ACC112 (cell line): ENCODE results near the gene IGLL5.

Source experiments
- H2AFZ ChIP-seq: fragments of 200-600 bp; sonication (generic); one replicate; pipeline ENCODE4 v1.6.0; 2017; ENCODE audit warnings: antibody characterized with exemption, low read length; ENCODE audit not compliant: unreplicated experiment
- H3K27ac ChIP-seq: fragments of 200-600 bp; sonication (generic); 2 replicates; pipeline ENCODE4 v1.5.1; 2014; ENCODE audit warnings: low read depth, mild to moderate bottlenecking, antibody characterized with exemption, low read length, moderate library complexity
- H3K27me3 ChIP-seq: fragments of 200-600 bp; sonication (generic); 2 replicates; pipeline ENCODE4 v1.6.1; 2014; ENCODE audit warnings: mild to moderate bottlenecking, antibody characterized with exemption, low read length, moderate library complexity, mixed read lengths; ENCODE audit not compliant: insufficient read depth
- H3K36me3 ChIP-seq: fragments of 200-600 bp; sonication (generic); 2 replicates; pipeline ENCODE4 v1.6.1; 2016; ENCODE audit warnings: mild to moderate bottlenecking, antibody characterized with exemption, low read length, moderate library complexity, mixed read lengths; ENCODE audit not compliant: insufficient read depth
- H3K4me1 ChIP-seq: fragments of 200-600 bp; sonication (generic); one replicate; pipeline ENCODE4 v1.6.1; 2016; ENCODE audit warnings: low read length, mixed read lengths; ENCODE audit not compliant: insufficient read depth, unreplicated experiment, control insufficient read depth
- H3K4me3 ChIP-seq: fragments of 200-600 bp; sonication (generic); 2 replicates; pipeline ENCODE4 v1.5.1; 2014; ENCODE audit warnings: mild to moderate bottlenecking, low read depth, low read length
- H3K79me2 ChIP-seq: fragments of 200-600 bp; sonication (generic); one replicate; pipeline ENCODE4 v1.6.0; 2016; ENCODE audit warnings: low read length; ENCODE audit not compliant: control insufficient read depth, unreplicated experiment, insufficient read depth

IGLL5 gene

DNA sequence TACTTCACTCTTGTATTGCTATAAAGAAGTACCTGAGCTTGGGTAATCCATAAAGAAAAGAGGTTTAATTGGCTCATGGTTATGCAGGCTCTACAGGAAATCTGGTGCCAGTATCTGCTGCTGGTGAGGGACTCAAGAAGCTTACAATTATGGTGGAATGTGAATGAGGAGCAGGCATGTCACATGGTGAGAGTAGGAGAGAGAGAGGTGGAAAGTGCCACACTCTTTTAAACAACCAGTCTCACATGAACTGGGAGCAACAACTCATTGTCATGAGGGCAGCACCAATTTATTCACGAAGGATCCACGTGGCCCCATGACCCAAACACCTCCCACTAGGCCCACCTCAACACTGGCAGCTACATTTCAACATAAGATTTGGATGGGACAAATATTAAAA is 24.6 kb upstream of the IGLL5 start:
- Histone ChIP-seq H3K27ac (no peak overlapping the region), H3K4me3 (no peak overlapping the region), H3K27me3 (peaks cover 56% of the 10 kb centered on the region), H3K79me2 (no peaks in the 10 kb centered on the region), H3K36me3 (no peaks in the 10 kb centered on the region), H2AFZ (no peak overlapping the region), H3K4me1 (no peaks in the 10 kb centered on the region)

DNA sequence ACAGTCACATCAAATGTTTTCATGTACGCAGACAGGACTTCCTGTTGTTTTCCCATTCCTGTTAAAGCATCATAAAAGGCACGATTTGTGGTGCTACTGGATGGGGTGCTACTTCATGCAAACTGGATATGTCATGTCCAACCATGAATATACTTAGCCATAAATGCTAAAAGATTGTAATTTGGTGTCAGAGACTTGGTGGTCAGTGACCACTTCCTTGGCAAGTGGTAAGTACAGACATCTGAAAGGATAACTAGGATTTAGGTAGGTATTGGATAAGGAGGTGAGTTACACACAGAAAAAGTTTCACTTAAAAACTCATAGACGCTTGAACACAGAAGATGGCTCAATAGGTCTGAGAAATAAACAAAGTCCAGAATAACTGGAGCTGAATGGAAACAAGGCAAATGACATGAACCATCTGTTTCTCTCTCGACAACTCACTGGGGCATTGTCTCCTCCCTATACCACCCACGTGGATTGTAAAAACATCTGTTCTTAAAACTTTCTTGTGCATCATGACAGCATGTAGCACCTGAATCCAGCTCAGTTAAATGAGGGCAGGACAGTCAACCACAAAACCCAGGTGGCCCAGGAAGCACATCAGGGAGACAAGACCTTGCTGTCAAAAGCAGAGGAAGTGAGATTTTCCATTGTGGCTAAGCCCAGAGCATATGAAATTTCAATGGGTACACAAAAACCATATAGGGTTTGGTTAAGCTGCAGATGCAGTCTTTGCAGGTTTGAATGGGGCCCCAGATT is 22.1 kb upstream of the IGLL5 start:
- no peak overlapping the region for H2AFZ ChIP-seq
- H3K79me2 ChIP-seq, result no peaks in the 10 kb centered on the region
- no peak overlapping the region for H3K27ac ChIP-seq
- no peak overlapping the region for H3K4me3 ChIP-seq
- H3K4me1 ChIP-seq, result no peaks in the 10 kb centered on the region
- peaks cover 59% of the 10 kb centered on the region for H3K27me3 ChIP-seq
- H3K36me3 ChIP-seq, result no peaks in the 10 kb centered on the region

DNA sequence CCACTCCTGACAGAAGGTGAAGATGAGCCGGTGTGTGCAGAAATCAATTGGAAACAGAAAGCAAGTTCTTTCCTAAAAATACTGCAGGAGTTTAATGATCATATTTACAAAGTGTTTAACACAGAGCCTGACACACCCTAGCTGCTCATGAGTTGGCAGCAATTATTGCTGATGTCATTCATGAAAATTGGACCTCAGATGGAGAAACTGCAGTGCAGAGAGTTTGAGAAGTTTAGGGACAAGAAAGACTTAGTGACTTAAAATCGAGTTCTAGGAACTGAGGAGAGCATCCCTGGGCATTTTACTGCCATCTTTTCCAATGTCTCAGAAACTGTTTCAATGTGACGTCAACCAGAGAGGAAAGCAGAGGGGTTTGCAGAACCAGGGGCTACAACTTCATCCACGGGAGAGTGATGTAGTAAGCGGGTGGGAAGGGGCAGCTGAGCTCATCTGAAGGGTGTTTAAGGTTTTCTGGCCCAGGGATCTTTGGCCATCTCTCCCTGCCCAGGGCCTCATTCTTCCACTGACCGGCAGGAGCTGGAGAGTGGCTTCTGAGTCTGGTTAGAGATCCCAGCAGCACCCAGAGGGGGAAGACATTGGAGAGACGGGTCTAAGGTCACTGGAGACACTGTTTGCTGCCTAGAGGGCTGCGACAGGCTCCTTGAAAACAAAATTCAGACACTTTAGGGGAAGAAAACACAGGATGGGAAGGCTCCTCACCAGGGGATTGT is 21.1 kb upstream of the IGLL5 start:
- Histone ChIP-seq H3K4me1 (no peaks in the 10 kb centered on the region), H3K27ac (no peak overlapping the region)

DNA sequence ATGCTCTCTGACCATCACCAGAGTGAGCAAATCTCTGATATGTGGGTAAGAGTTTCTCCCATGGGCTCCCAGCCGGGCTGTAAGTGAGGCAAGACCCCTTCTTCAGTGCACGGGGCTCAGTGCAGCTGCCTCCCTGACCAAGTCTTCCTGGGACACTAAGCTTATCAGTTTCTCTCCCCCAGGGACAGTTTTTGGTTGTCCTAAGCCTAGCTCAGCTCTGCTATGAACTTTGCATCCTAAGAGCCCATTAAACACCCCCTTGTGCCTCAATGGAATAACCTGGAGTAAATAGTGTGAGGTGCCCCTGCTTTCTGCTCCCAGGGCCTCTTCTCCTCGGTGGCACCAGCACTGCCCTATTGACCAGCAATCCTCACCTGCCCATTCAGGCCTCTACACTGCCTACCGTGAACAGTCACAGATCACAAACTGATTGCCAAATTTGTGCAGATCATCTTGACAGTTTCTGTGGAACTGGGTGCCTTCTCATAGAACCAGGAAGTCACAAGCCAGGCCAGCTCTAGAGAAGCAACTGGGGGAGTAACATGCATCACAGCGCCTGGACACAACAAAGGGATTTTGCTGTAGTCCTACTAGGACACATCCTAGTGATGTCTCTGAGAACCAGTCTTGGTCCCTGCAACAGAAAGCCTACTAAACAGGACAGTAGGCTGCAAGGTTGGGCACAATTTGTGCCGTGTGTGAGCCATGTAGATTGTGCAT is 19.5 kb upstream of the IGLL5 start:
- Histone ChIP-seq H3K36me3 (no peaks in the 10 kb centered on the region), H3K27me3 (peaks cover 55% of the 10 kb centered on the region), H3K79me2 (no peaks in the 10 kb centered on the region), H3K4me3 (no peak overlapping the region), H3K27ac (no peak overlapping the region), H2AFZ (no peak overlapping the region), H3K4me1 (no peaks in the 10 kb centered on the region)

More for the DNA sequence above, 21.1 kb upstream of the IGLL5 start:
- Histone ChIP-seq H3K4me3 (no peak overlapping the region), H2AFZ (no peak overlapping the region), H3K27me3 (peaks cover 57% of the 10 kb centered on the region), H3K79me2 (no peaks in the 10 kb centered on the region), H3K36me3 (no peaks in the 10 kb centered on the region)

DNA sequence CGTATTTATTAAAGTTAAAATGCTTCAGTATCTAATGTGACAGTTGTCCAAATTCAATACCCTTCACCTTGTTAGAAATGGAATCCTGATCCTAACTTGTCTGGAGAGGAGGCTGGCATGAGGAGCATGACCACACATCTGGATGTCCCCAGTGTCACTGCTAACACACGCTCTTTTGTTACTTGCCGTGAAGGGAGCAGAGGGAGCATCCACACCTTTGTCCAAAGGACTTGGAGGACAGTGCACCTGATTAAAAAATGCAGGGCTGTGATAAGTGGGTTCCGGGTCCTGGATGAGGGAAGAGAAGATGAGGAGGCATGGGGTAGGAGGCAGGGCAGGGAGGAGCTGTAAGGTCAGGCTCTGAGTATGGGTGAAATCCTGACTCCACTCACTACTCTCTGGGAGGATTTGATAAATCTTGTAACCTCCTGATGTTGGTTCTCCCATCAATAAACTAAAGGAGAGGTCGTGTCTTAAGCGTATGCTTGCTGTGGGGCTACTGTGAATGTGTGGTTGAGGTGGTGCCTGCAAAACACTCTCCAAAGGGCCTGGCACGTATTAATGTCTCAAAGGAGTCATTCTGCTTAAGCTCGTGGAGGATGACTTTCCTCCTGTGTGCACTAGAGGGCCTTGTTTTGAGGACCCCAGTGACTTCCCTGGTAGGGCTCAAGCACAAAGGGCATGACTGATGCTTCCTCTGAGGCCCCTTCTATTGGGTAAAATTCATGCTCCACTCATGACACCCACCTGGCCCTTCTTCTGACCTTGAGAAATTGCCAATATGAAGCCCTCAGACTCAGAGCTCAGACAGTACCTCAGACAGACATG is 16.8 kb upstream of the IGLL5 start:
- Histone ChIP-seq H3K27me3 (peaks cover 54% of the 10 kb centered on the region), H3K4me3 (no peak overlapping the region), H3K4me1 (no peaks in the 10 kb centered on the region), H2AFZ (no peak overlapping the region), H3K79me2 (no peaks in the 10 kb centered on the region), H3K36me3 (no peaks in the 10 kb centered on the region), H3K27ac (no peak overlapping the region)

DNA sequence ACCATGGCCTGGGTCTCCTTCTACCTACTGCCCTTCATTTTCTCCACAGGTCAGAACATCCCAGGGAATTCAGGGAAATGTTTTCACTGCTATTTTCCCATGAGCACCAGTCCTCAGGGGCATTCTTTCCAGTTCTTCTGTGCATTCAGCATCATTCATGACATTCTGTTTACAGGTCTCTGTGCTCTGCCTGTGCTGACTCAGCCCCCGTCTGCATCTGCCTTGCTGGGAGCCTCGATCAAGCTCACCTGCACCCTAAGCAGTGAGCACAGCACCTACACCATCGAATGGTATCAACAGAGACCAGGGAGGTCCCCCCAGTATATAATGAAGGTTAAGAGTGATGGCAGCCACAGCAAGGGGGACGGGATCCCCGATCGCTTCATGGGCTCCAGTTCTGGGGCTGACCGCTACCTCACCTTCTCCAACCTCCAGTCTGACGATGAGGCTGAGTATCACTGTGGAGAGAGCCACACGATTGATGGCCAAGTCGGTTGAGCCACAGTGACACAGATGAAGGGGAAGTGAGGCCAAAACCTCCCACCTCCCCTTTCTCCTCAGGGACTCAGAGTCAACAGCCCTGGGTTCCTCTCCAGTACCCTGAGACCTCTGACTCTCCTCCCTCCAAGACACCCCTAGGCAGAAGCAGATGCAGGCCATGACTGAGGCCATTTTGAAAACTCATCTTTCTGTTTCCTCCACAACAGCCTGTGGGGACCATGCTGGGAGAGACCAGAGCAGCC is 15.9 kb upstream of the IGLL5 start:
- no peak overlapping the region for H2AFZ ChIP-seq
- H3K27me3 ChIP-seq, result peaks cover 45% of the 10 kb centered on the region
- no peaks in the 10 kb centered on the region for H3K4me1 ChIP-seq
- no peaks in the 10 kb centered on the region for H3K36me3 ChIP-seq
- no peak overlapping the region for H3K27ac ChIP-seq
- H3K79me2 ChIP-seq, result no peaks in the 10 kb centered on the region
- H3K4me3 ChIP-seq, result no peak overlapping the region

DNA sequence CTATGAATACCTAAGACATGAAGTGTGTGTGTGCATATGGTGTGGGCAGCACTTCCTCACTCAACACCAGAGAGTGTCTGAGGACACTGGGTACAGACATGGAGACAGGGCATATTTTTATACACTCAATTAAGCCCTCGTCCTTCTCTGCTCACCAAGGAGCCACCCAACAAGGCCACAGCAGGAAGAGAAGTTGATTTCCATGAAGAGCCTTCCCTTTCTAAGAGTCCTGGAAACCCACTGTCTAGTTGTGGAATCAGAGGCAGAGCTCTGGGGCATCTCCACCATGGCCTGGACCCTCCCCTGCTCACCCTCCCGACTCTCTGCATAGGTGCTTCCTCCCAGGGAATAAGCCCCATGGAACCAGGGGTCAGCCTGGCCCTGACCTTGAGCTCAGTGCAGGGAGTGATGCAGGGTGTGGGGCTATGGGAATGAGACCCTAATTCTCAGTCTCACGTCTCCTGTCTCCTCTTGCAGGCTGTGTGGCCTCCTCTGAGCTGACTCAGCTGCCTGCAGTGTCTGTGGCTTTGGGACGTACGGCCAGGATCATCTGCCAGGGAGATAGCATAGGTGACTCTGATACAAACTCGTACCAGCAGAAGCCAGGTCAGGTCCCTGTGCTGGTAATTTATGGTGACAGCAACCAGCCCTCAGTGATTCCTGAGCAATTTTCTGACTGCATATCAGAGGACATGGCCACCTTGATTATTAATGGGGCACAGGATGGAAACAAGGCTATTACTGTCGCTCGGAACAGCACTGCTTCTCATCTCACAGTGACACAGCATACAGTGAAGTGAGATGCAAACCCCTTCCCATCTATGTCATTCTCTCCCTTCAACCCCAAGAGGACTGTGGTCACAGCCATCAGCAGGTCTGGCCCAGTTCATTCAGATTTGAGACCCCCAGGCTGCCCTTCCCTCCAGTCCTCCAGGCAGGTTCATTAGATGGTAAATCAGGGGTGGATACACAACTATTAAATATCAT is 14.6 kb upstream of the IGLL5 start:
- H3K4me1 ChIP-seq, result no peaks in the 10 kb centered on the region

DNA sequence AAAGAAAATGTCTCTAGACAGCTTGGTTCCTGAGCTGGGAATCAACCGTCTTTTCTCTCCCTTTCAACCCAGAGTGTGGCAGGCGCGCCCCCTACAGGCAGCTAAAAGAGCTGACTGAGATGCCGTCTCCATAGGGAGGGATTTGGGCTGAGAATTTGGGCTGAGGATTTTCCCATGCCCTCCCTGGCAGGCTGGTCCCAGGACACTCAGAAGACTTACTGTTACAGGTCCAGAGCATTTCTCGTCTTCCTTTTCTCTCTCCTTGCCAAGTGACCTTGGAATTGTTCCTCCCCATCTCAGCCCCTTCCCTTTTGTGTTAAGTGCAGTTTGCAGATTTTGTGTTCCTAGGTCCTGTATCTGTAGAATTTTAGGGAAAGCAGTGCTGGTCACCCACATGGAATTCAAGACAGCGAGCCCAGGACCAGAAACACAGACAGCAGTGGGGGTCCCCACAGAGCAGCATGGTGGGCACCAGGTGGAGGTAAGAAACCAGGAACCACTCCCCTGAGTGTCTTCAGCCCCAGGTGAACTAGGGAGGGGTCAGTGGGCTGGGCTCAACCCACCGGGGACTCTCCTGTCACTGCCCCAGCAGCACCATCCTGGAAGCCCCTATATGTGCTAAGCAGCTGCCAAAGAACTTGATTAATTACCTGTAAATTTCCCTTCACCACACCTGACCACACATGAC is 9.9 kb upstream of the IGLL5 start:
- no peak overlapping the region for H2AFZ ChIP-seq
- no peak overlapping the region for H3K4me3 ChIP-seq
- H3K36me3 ChIP-seq, result no peaks in the 10 kb centered on the region
- no peaks in the 10 kb centered on the region for H3K79me2 ChIP-seq
- no peaks in the 10 kb centered on the region for H3K4me1 ChIP-seq
- peaks cover 13% of the 10 kb centered on the region; the same call in 1 of the 2 replicates for H3K27me3 ChIP-seq
- no peak overlapping the region for H3K27ac ChIP-seq

More for the DNA sequence above, 14.6 kb upstream of the IGLL5 start:
- Histone ChIP-seq H3K36me3 (no peaks in the 10 kb centered on the region), H3K79me2 (no peaks in the 10 kb centered on the region), H3K4me3 (no peak overlapping the region), H3K27me3 (peaks cover 36% of the 10 kb centered on the region), H2AFZ (no peak overlapping the region), H3K27ac (no peak overlapping the region)

DNA sequence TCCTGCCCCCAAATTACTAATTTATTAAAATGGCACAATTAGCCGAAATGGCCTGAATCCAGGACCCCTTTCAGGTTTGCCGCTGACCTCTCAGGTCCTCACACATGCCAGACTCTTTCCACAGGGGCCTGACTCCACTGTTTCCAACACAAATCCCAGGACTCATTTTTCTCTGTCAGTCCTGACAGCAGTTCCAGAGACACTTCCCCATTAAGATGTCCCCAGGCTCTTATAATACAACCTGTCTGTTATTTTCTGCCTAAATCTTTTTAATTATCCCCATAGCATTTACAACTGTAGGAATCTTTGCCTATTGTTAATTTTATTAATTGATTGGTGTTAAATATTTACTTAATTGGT is 9.4 kb upstream of the IGLL5 start:
- Histone ChIP-seq H3K27ac (no peak overlapping the region), H3K4me3 (no peak overlapping the region), H3K36me3 (no peaks in the 10 kb centered on the region), H3K27me3 (peaks cover 13% of the 10 kb centered on the region; the same call in 1 of the 2 replicates), H2AFZ (no peak overlapping the region), H3K4me1 (no peaks in the 10 kb centered on the region), H3K79me2 (no peaks in the 10 kb centered on the region)
